ENCODE data around the gene ANOS1.

DNA sequence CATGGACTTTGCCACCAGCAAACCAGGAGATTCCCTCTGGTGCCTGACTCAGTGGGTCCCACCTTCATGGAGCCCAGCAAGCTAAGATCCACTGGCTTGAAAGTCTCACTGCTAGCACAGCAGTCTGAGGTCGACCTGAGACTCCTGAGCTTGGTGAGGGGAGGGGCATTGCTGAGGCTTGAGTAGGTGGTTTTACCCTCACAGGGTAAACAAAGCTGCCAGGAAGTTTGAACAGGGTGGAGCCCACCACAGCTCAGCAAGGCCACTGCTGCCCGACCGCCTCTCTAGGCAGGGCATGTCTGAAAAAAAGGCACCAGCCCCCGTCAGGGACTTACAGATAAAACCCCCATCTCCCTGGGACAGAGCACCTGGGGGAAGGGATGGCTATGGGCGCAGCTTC is 41.2 kb upstream of the ANOS1 start:
- no peak for TF ChIP-seq TBL1XR1 (IDR thresholded peaks at IDR 0.05; ENCODE audit: borderline replicate concordance, low read length, partially characterized antibody)
- no peak for TF ChIP-seq SRF (IDR thresholded peaks at IDR 0.05; ENCODE audit: low read depth, low read length)
- no peak for TF ChIP-seq NKX3-1 (CRISPR knock-in tag; IDR thresholded peaks at IDR 0.05)
- TF ChIP-seq CHD4 (IDR thresholded peaks at IDR 0.05; ENCODE audit: borderline replicate concordance, low read length) = no peak
- TF ChIP-seq ZNF138 (CRISPR knock-in tag; IDR thresholded peaks at IDR 0.05; ENCODE audit: low read depth) = no peak
- no peak for TF ChIP-seq CREM (IDR thresholded peaks at IDR 0.05)
- TF ChIP-seq CREM (CRISPR knock-in tag; IDR thresholded peaks at IDR 0.05) = no peak
- TF ChIP-seq MTF1 (CRISPR knock-in tag; IDR thresholded peaks at IDR 0.05) = no peak
- TF ChIP-seq, protein P1, sequence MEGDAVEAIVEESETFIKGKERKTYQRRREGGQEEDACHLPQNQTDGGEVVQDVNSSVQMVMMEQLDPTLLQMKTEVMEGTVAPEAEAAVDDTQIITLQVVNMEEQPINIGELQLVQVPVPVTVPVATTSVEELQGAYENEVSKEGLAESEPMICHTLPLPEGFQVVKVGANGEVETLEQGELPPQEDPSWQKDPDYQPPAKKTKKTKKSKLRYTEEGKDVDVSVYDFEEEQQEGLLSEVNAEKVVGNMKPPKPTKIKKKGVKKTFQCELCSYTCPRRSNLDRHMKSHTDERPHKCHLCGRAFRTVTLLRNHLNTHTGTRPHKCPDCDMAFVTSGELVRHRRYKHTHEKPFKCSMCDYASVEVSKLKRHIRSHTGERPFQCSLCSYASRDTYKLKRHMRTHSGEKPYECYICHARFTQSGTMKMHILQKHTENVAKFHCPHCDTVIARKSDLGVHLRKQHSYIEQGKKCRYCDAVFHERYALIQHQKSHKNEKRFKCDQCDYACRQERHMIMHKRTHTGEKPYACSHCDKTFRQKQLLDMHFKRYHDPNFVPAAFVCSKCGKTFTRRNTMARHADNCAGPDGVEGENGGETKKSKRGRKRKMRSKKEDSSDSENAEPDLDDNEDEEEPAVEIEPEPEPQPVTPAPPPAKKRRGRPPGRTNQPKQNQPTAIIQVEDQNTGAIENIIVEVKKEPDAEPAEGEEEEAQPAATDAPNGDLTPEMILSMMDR (CRISPR knock-in tag; IDR thresholded peaks at IDR 0.05) = no peak
- TF ChIP-seq POLR2A (IDR thresholded peaks at IDR 0.05; ENCODE audit: insufficient read depth in 1 of 2, low read depth in 2 of 2, low read length in 2 of 2) = no peak
- no peak for TF ChIP-seq ZNF180 (CRISPR knock-in tag; IDR thresholded peaks at IDR 0.05; ENCODE audit: borderline replicate concordance, low read depth)
- TF ChIP-seq CEBPB (IDR thresholded peaks at IDR 0.05; ENCODE audit: borderline replicate concordance, low read depth, low read length) = no peak
- no peak for TF ChIP-seq ZZZ3 (CRISPR knock-in tag; IDR thresholded peaks at IDR 0.05; ENCODE audit: borderline replicate concordance)
- TF ChIP-seq, protein P2, sequence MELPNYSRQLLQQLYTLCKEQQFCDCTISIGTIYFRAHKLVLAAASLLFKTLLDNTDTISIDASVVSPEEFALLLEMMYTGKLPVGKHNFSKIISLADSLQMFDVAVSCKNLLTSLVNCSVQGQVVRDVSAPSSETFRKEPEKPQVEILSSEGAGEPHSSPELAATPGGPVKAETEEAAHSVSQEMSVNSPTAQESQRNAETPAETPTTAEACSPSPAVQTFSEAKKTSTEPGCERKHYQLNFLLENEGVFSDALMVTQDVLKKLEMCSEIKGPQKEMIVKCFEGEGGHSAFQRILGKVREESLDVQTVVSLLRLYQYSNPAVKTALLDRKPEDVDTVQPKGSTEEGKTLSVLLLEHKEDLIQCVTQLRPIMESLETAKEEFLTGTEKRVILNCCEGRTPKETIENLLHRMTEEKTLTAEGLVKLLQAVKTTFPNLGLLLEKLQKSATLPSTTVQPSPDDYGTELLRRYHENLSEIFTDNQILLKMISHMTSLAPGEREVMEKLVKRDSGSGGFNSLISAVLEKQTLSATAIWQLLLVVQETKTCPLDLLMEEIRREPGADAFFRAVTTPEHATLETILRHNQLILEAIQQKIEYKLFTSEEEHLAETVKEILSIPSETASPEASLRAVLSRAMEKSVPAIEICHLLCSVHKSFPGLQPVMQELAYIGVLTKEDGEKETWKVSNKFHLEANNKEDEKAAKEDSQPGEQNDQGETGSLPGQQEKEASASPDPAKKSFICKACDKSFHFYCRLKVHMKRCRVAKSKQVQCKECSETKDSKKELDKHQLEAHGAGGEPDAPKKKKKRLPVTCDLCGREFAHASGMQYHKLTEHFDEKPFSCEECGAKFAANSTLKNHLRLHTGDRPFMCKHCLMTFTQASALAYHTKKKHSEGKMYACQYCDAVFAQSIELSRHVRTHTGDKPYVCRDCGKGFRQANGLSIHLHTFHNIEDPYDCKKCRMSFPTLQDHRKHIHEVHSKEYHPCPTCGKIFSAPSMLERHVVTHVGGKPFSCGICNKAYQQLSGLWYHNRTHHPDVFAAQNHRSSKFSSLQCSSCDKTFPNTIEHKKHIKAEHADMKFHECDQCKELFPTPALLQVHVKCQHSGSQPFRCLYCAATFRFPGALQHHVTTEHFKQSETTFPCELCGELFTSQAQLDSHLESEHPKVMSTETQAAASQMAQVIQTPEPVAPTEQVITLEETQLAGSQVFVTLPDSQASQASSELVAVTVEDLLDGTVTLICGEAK (IDR thresholded peaks at IDR 0.05) = no peak
- TF ChIP-seq, protein P2 (CRISPR knock-in tag; IDR thresholded peaks at IDR 0.05) = no peak

All from HepG2 (cell line).